DMS 273 (cell line): ENCODE results near the gene BFSP2.
A peak's percentile ranks its signal among the peaks of the same experiment; 100 is the strongest.
"Not testable (repeated sequence)": the region's sequence is repeated elsewhere in the genome, so short reads cannot be mapped to it uniquely, and the experiment has no call there.

Source experiments
- DNase-seq: peaks from one replicate; lab custom pipeline; 2025; ENCODE audit not compliant: unreplicated experiment; lab: John Stamatoyannopoulos, UW

Gene BFSP2

GRCh38 chr3:133455281-133455680 is 55.4 kb downstream of the BFSP2 start:
- no peak for DNase-seq

DNA sequence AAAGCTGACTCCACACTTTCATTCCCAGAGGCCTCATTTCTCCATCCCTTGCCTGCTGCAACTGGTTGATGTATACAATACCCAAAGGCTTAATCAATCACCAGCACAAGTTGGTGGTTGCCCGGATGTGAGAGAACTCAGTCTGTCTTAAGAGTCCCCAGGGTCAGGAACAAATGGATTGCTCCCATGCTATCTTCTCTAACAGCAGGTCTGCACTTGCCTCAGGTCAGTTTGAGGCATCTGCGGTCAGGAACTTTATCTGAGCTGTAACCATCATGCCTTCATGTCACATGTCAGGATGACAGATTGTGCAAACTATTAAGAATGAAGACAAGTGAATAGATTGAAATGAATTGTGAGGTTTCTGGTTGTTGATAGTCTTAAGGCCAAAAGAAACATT is 56.1 kb downstream of the BFSP2 start:
- no peak for DNase-seq

- DNase-seq, result no peak
Measured at GRCh38 chr3:133457025-133457424, 57.2 kb downstream of the BFSP2 start.

- peak; percentile 78 for DNase-seq
Measured at GRCh38 chr3:133457465-133458067, 57.7 kb downstream of the BFSP2 start.

- DNase-seq, result peak; percentile 79
Measured at GRCh38 chr3:133459400-133459799, 59.5 kb downstream of the BFSP2 start.

DNA sequence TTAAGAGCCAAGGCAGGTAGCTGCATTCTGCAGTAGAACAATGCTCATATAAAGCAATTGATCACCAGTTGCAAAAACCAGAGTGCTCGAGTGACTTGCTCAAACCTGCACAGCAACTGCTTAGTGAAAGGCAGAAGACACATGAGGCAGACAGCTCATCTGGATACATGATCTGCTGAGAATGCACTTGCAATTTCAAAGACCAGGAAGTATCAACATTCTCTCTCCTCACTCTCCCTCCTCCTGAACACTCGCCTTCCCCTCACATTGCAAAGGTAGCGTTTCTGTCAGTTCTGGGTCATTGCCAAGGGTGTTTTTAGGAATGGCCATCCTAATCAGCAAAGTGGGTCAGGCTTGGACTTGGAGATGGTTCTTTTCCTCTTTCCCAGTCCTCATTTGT is 61.0 kb downstream of the BFSP2 start:
- DNase-seq, result peak; percentile 44

- no peak for DNase-seq
Measured at GRCh38 chr3:133461291-133461690, 61.4 kb downstream of the BFSP2 start.

DNA sequence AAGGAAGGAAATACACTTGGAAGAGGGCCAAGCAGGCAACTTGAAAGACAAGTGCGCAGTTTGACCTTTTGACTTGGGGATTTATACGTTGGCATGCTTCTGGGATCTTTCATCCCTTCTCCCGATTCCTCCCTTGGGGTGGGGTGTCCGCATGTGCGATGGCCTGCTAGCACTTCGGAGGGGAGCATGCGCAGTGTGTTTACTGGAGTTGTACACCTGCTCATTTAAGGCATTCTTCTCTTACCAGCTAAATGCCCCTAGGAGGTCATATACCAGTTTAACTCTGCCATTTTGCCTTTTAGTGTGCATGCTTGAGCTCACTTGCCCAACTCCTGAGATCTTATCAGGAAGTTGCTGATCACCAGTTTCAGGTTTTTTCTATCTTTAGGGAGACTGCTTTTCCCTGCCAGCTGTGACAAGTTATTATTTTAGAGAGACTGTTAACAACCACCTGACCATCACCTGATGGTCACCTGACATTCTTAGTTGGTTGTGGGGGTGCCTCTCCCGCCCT is 63.5 kb downstream of the BFSP2 start:
- no peak for DNase-seq

DNA sequence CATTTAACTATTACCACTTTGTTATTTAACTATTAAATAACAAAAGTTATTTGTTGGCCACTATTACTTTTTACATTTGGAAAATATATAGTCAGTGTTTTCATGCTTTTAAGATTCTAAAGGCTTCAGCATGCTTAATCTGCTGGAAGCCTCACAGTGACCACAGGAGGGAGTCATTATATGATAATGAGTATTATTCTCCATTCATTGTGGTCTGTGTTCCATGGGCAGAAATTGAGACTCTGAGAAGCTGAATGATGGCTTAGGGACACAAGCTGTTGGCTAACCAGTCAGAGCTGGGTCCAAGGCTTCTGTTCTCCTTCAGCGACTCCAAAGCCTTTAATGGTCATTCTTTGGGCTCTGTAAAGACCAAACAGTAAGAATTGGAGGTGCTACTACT is 64.7 kb downstream of the BFSP2 start:
- DNase-seq, result peak; percentile 24

DNA sequence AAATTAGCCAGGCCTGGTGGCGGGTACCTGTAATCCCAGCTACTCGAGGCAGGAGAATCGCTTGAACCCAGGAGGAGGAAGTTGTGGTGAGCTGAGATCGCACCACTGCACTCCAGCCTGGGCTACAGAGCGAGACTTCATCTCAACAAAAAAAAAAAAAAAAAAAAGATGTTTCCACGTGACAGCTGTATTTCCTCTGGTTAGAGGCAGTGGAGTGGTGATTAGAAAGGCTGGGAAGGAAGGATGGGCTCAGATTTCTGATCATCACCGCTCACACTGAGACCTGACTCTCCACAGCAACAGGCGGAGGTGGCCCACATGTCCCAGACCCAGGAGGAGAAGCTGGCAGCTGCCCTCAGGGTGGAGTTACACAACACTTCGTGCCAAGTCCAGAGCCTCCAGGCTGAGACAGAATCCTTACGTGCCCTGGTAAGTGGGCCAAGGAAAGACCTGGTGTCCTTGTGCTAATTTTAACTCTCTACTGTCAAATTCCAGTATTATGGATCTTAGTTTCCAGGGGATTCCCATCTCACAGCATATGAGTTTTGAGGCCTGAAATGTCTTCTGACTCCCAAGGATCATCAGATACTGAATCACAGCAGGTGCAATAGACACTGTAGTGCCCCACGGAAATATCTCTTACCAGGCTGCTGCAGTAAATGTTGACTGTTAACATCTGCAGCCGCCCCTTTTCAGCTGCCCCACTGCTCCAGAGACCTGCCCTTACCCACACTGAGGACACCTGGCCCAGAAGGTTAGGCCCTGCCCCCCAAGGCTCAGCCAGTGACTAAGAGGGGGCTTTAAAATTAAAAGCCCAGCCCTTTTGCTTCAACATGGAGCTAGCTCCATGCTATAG is 66.9 kb downstream of the BFSP2 start:
- peak; percentile 29 for DNase-seq

DNA sequence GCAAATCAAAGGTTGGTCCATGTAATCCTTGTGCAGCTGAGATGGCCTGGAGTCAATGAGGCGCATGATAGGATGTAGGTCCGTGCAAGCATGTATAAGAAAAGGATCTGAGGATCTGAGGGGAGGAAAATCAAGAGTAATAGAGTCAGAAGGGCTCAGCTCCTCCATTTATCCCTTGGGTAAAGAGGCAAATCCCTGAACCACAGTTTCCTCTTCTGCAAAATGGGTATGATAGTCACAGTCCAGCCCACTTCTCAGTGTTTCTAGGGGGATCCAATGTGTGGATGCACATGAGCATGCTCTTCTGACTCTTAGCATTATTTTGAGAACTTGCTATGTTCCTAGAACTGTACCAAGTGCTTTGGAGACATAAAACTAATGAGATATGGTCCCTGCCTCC is 67.9 kb downstream of the BFSP2 start:
- no peak for DNase-seq

GRCh38 chr3:133468251-133468721 is 68.4 kb downstream of the BFSP2 start:
- no peak for DNase-seq

- no peak for DNase-seq
Measured at GRCh38 chr3:133469140-133469731, 69.4 kb downstream of the BFSP2 start.

DNA sequence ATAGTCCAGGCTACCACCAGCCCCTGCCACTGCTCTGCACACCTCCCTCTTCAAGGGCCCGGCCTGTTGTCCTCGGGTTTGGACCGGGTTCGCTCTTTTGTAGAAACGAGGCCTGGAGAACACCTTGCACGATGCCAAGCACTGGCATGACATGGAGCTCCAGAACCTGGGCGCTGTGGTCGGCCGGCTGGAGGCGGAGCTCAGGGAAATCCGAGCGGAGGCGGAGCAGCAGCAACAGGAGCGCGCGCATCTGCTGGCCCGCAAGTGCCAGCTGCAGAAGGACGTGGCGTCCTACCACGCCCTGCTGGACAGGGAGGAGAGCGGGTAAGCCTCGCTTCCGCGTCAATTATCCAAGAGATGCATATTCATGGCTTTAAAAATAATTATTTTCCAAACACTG is 72.4 kb downstream of the BFSP2 start:
- DNase-seq, result no peak

DNA sequence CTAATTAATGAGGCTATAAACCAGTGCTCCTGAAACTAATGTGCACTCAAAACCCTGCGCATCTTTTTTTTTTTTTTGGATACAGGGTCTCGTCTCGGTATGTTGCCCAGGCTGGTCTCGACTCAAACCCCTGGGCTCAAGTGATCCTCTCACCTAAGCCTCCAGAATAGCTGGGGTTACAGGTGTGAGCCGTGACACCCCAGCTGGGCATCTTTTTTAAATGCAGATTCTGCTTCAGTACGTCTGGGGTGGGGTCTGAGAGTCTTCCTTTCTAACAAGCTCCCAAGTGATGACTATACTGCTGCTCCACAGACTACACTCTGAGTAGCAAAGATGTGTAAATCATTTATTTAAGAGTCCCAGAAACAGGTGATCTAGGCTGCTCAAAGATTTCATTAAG is 73.0 kb downstream of the BFSP2 start:
- no peak for DNase-seq

DNA sequence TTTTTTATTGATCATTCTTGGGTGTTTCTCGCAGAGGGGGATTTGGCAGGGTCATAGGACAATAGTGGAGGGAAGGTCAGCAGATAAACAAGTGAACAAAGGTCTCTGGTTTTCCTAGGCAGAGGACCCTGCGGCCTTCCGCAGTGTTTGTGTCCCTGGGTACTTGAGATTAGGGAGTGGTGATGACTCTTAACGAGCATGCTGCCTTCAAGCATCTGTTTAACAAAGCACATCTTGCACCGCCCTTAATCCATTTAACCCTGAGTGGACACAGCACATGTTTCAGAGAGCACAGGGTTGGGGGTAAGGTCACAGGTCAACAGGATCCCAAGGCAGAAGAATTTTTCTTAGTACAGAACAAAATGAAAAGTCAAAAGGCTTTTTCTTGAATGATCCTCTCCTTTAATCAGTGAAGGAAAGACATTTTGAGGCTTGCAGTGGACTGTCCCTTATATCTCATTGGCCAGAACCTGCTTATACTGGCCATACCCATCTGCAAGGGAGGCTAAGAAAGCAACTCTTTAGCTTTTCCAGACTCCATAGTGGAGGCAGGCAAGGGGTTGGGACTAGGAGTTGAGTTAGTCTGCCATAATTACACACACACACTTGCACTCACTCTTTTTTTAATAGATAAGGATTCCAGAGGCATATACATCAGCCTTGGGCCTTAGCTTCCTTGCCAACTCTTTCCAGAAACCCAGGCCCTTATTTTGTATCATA is 73.8 kb downstream of the BFSP2 start:
- not testable (repeated sequence) for DNase-seq

DNA sequence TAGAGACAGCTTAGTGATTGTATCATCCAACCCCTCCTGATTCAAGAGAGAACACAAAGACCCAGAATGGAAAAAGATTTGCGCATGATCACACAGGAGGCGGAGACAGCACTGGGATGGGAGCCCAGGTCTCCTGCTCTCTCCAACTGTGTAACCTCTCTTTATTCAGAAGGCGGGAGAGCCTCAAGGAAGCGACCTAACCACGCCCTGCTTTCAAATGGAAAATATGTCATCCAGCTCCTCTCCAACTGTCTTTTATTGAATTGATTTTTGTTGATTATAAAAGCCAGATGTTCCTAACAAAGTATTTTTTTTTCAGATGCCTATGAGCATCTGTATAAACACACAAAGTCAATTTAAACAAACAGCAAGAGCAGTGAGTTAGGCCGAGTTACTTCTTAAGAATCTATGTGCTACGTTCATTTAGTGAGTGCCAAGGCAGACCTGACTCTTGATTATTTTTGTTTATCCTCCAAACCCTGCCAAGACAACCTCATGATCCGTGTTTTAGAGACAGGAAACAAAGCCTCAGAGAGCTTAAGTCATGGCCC is 74.5 kb downstream of the BFSP2 start:
- peak; percentile 34 for DNase-seq

- DNase-seq, result no peak
Measured at GRCh38 chr3:133474817-133475216, 75.0 kb downstream of the BFSP2 start.

DNA sequence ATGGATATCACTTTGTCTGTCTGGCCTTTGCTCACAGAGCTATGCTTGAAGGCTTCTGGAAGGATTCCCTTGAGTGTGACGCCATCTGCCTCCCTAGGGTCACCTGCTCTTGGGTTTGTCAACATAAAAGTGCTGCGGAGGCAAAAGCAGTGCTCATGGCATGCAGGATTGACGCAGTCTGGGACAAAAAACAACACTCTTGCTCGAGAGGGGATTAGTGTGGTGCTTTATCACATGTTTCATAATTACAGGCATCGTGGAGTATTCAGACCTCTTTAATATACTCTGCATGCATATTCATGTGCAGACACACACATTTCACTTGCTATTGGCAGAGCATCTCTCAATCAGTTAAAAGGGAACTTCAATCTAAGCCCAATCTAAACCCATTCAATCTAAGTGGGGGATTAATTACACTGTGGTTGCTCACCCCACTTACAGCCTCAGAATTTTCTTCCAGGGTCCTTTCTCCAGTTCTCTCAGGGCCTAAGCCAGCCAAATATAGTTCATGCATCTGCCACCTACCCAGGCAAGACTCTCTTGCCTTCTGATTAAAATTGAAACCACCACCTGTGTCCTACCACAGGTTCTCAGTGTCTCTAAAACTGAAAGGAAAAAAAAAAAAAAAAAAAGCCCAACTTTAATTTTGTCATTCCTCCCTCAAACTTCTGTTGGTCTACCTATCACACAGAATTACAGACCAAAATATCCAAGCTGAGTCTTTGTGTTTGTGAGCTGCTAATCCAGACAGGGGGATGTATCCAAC is 75.6 kb downstream of the BFSP2 start:
- peak; percentile 54 for DNase-seq

GRCh38 chr3:133476971-133477375 is 77.1 kb downstream of the BFSP2 start:
- DNase-seq, result peak; percentile 97
